22Rv1 (cell line): ENCODE results near the gene PKNOX2.

Experiments used
- H3K27ac ChIP-seq: fragments of 450-650 bp; 2 replicates; pipeline ENCODE4 v1.5.1; 2017
- ZFX ChIP-seq: fragments of 450-650 bp; IDR thresholded peaks from 2 replicates; pipeline ENCODE4 v1.6.1; 2017; ENCODE audit warnings: antibody characterized with exemption, borderline replicate concordance
- TF ChIP-seq, protein P1 (sequence below): fragments of 450-650 bp; IDR thresholded peaks from 2 replicates; pipeline ENCODE4 v1.5.1; 2017; ENCODE audit warnings: mild to moderate bottlenecking

Gene PKNOX2

DNA sequence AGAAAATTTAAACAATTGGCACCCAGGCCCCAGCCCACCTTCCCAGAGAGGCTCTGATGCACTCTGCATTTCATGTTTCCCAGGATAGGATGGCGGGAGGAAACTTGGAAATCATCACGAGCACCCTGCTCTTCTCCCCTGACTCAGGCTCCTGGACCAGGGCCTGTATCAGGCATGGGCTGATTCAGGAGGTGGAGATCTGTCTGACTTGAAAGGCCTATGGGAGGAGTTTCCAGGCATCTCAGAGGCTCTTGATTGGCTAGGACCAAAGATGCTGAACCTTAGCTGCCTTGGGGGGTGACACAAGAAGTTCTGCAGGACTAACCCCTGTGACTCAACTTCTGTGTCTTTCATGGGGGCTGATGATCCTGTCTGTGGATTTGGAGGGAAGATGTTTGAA is 106.2 kb downstream of the PKNOX2 start:
- TF ChIP-seq, protein P1, sequence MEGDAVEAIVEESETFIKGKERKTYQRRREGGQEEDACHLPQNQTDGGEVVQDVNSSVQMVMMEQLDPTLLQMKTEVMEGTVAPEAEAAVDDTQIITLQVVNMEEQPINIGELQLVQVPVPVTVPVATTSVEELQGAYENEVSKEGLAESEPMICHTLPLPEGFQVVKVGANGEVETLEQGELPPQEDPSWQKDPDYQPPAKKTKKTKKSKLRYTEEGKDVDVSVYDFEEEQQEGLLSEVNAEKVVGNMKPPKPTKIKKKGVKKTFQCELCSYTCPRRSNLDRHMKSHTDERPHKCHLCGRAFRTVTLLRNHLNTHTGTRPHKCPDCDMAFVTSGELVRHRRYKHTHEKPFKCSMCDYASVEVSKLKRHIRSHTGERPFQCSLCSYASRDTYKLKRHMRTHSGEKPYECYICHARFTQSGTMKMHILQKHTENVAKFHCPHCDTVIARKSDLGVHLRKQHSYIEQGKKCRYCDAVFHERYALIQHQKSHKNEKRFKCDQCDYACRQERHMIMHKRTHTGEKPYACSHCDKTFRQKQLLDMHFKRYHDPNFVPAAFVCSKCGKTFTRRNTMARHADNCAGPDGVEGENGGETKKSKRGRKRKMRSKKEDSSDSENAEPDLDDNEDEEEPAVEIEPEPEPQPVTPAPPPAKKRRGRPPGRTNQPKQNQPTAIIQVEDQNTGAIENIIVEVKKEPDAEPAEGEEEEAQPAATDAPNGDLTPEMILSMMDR = no peak
- TF ChIP-seq ZFX = no peak
- H3K27ac ChIP-seq = no peak overlapping the region

DNA sequence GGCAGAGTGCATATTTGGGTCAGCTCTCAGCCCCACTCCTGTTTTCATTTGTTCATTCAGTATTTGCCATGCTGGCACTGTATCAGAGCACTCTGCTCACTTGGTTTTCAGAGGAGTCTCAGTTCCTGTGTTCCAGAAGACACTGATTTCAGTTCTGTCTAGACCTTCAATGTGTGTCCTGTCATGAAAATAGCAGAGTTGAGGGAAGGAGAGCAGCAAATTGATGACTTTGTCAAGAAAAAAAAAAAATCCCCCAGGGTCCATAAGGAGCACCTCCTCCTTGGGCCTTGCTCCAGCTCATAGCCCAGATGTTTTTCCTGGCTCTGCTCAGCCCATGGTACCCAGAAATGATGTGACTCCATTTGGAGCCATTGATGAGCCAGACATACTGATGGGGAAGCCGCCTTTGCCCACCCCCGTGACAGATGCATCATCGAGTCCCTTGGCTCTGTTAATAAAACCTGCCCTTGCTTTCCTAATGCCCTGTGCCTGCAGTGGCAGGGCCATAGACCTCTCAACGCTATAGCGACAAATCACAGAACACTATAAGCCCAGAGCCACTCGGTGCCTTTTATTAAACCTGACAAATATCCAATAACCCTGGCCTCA is 107.0 kb downstream of the PKNOX2 start:
- no peak overlapping the region for H3K27ac ChIP-seq
- TF ChIP-seq, protein P1 = no peak
- TF ChIP-seq ZFX = no peak

DNA sequence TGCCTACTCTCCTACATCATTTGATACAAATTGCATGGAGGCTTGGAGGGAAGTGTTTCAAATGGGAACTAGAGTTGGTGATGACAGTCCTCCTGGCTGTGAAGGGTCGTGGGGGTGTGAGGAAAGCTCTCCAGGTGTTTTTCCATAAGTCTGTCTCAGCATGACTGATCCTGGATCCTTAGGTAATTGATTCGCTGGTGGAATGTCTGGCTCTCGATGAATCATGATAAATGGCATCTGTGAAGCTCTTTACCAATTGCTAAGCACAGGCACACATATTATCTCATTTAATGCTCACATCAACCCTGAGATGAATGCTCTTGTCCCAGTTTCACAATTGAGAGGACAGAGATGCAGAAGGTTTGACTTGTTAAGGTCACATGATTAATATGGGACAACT is 107.5 kb downstream of the PKNOX2 start:
- no peak for TF ChIP-seq ZFX
- TF ChIP-seq, protein P1 = no peak
- no peak overlapping the region for H3K27ac ChIP-seq

DNA sequence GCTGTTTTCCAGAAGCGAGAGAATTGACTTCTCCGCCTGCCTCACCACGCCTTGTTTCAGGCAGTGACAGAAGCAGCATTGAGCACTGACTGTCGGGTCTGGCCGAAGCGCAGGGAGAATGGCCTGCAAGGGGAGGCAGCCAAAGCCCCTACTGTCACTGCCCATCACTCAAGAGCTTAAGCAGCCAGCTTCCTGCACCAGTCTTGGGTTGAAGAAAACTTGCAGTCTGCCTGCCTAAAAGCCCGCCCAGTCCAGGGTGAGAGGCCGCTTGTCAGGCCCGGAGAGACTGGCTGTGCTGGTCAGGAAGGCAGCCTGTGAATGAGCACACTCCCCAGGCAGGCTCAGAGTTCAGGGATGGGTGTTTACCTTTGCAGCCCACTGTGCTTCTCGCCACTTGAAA is 108.3 kb downstream of the PKNOX2 start:
- no peak overlapping the region for H3K27ac ChIP-seq

DNA sequence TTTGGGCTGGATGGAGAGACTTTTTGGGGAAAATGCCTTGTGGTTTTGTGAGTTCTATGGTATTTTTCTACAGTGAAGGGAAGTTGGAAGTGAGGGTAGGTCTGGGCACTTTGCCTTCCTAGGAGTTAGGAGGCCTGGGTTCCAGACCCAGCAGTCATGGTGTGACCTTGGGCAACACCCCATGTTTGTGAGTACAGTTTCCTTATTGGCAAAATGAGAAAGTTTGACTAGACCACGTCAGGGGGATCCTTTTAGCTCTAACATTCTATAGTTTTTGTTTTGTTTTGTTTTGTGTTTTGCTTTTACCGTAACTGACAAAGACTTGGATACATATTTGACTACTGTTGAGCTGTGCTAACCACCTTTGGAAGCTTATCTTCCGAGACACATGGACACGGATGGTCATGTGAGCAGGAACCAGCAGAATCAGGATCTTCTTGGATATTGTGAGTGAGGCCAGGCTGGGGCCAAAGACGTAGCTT is 109.0 kb downstream of the PKNOX2 start:
- H3K27ac ChIP-seq = no peak overlapping the region
- TF ChIP-seq ZFX = no peak
- TF ChIP-seq, protein P1 = no peak

More for the DNA sequence above, 108.3 kb downstream of the PKNOX2 start:
- TF ChIP-seq ZFX = no peak
- TF ChIP-seq, protein P1 = no peak

DNA sequence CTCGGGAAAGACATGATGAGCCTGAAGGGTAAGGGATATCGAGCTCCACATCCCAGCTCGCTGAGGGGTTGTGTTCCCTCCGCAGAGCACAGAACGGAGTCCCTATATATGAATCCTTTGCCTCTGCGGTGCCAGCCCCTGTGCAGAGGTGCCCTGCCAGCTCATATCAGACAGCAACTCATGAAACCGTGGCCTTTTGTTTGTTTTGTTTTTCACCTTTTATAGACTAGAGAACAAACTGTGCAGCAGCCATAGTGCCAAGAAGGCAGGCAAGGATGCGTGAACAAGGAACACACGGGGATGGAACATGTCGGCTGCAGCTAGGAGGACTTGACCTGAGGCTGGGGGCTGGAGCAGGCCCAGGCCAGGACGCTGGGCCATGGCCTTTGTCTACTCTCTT is 109.8 kb downstream of the PKNOX2 start:
- no peak overlapping the region for H3K27ac ChIP-seq
- no peak for TF ChIP-seq ZFX

DNA sequence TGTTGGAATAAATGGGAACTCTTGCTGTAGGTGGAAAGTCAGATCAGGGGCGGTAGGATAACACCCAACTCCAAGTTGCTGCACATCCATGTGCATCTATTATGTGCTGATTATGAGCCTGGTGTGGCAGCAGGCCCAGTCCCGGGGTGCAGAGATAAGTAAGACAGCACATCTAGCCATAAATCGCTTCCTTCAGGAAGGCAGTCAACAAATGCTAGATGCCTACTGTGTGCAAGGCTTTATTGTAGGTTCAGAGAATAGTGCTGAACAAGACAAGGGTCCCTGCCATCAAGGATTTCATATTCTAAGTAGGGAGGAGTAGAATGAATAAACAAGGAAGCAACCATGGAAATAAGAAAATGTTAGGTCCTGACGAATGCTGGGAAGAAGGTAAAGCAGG is 110.2 kb downstream of the PKNOX2 start:
- H3K27ac ChIP-seq = no peak overlapping the region
- no peak for TF ChIP-seq ZFX
- TF ChIP-seq, protein P1 = no peak
